ENCODE measurements around the gene GNA14.
A peak's percentile ranks its signal among the peaks of the same experiment; 100 is the strongest.
"Not testable (repeated sequence)": the region's sequence is repeated elsewhere in the genome, so short reads cannot be mapped to it uniquely, and the experiment has no call there.

GNA14 gene

DNA sequence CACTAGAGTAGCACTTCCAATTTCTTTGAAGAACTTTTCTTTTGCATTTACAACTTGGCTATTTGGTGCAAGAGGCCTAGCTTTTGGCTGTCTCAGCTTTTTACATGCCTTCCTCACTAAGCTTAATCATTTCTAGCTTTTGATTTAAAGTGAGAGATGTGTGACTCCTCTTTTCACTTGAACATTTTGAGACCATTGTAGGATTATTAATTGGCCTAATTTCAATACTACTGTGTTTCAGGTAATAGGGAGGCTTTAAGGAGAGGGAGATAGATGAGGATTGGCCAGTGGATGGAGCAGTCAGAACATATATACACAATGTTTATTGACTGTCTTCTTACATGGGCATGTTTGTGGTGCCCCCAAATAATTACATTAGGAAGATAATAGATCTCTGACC, 161.7 kb downstream of the GNA14 start:
- DNase-seq, result no peak

GRCh38 chr9:77475641-77476473, 172.3 kb downstream of the GNA14 start:
- peak; percentile 18 for DNase-seq

DNA sequence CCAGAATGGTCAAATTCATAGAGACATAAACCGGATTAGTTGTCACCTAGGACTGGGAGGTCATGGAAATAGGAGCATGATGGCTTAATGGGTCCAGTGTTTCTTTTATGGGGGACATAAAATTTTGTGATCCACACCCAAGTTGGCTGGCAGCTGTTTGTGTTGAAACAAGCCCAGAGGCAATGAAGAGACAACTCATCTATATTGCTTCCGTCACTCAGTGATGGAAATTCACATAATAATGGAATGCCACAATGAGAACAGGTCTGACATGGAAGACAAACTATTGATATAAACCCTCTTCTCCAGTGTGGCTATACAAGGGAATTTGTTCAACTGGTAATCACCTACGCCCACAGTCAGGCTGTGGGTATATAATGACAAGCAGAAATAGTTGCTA, 173.2 kb downstream of the GNA14 start:
- no peak for DNase-seq

DNA sequence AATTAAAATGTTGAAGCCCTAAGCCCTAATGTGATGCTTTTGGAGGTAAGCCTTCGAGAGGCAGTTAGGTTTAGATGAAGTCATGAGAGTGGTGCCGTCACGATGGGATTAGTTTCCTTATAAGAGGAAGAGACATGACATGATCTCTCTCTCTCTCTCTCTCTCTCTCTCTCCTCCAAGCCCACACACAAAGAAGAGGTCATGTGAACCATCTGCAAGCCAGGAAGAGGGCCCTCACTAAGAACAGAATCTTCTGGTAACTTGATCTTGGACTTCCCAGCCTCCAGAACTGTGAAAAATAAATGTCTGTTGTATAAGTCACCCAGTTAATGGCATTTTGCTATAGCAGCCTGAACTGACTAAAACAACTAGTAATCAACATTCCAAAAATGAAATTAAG, 175.5 kb downstream of the GNA14 start:
- DNase-seq, result no peak

GRCh38 chr9:77471572-77471971, 176.6 kb downstream of the GNA14 start:
- no peak for DNase-seq

GRCh38 chr9:77469515-77470231, 178.4 kb downstream of the GNA14 start:
- no peak for DNase-seq

DNA sequence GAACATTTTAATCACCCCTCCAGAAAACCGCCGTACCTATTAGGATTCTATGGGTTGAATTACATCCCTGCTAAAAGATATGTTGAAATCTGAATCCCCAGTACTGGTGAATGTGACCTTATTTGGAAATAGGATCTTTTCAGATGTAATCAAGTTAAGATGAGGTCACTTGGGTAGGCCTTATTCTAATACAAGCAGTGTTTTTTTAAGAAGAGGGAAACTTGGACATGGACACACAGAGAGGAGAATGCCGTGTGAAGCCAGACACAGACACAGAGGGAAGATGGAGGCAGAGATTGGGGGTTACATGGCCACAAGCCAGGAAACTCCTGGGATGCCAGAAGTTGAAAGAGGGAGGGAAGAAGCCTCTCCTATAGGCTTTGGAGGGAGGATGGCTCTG, 183.5 kb downstream of the GNA14 start:
- no peak for DNase-seq

DNA sequence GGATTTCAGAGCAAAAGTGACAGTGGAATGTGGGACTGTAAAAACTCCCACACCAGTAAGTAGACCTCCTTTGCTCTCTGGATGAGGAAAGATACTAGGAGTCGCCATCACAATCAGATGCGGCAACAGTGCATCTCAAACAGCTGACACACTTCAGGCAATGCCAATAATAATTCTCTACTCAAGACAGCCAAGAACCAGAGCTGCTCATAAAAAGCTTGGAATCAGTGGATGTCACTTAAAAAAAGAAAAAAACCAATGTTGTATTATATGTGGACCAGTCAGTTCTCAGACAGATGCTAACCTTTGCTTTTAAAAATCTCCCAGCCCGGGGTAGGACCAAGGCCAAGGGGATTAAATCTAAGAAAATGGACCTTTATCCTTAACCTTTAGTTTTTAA, 185.0 kb downstream of the GNA14 start:
- DNase-seq, result no peak

DNA sequence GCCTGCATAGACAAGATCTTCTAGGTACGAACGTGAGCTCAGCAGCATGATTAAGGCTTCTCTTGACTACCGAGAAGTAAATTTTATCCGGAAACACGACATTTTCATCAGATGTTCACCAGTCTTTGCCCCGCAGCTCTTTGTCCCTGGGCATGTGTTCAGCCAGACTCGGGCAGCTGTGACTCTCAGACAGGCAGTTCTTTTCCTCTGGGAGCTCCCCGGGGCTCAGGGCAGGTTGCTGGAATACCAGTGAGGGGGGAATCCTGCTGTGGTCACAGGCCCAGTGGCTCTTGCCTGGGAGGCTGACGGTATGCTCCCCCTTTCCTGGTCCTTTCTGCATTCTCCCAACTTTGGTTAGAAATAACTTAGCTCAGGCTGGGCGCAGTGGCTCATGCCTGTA, 186.1 kb downstream of the GNA14 start:
- DNase-seq, result no peak

DNA sequence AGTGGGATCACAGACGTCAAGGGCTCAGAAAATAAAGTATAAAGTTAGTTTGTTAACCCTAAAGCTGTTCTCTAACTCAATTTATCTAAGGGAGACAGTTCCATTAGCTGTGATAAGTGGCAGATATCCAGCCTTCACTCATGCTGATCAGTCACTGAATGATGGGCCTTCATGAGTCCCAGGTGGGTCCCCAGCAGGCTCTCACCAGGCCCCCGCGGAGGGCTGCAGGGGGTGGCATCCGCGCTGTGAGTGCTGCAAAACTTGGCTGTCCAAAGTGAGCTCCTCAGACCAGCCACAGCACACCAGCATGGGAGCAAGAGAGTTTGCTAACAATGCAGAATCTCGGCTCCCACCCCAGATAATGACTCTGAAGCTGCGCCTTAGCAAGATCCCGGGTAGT, 187.2 kb downstream of the GNA14 start:
- DNase-seq, result no peak

DNA sequence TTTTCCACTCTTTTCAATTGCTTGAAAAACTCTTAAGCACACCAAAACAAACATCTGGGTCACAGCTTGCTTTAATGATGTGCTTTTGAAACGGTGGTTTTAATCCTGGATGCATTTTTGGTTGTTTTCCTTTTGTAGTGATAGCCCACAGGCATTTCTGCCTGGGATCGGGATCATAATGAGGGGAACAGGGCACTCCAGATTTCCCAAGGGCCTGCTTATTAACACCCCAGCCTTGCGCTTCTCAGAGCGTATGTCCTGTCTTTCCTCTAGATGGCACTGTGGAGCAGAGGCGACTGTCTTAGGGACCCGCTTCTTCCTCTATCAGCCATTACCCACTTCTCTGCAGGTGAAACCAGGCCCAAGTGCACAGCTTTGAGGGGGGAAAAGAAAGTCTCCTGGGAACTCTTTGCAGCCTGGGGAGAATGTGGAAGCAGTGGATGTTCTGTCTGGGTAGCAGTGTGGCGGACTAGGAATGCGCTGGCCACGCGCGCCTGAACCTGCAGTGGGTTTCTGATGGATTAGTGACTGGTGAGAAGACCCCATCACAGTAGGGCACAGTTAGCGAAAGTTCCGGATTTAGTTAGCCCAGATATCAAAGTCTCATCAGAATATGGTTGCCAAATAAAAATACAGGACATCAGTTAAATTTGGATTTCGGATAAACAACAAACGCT, 190.1 kb downstream of the GNA14 start:
- DNase-seq, result peak; percentile 11

- DNase-seq, result peak; percentile 30
These were observed 191.2 kb downstream of the GNA14 start for GRCh38 chr9:77456829-77457437.

DNA sequence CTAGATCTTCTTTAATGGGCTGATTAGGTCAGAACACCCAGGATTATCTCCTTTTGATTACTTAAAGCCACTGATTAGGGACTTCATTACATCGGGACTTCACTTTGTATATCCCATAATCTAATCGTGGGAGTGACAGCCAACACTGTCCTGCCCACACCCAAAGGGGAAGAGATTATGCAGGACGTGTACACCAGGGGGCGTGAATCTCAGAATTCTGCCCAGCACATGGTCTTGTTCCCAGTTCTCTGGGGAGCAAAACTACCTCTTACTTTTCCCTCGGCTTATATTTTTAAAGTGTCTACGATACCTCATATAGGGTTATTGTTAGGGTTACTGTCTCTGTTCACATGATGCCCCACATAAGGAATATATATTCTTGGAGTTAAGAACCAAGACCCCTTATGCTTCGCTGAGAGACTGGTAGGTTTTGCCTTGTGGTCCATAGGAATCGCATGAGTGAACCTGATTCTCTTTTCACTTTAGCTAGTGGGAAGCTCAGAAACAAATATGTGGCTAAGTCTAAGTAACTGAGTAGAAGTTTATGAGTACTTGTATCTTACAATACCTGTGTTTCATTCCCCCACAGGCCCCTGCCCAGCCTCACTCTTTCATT, 192.7 kb downstream of the GNA14 start:
- DNase-seq, result no peak

DNA sequence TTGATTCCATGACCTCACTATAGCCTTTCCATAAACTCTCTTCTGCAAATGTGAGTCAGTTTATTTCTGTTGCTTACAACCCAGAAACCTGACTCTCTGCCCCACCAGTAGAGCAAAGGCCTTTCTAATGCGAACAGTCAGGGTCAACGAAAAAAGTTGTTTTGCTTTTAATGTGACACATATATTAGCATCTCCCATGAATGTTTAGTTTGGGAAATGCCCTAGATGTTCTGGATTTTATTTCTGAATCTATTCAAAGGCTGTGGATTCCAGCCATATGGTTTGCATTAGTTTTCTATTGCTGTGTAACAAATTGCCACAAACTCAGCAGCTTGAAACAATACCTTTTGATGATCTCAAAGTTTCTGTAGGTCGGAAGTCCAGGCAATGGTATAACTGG, 193.5 kb downstream of the GNA14 start:
- no peak for DNase-seq

DNA sequence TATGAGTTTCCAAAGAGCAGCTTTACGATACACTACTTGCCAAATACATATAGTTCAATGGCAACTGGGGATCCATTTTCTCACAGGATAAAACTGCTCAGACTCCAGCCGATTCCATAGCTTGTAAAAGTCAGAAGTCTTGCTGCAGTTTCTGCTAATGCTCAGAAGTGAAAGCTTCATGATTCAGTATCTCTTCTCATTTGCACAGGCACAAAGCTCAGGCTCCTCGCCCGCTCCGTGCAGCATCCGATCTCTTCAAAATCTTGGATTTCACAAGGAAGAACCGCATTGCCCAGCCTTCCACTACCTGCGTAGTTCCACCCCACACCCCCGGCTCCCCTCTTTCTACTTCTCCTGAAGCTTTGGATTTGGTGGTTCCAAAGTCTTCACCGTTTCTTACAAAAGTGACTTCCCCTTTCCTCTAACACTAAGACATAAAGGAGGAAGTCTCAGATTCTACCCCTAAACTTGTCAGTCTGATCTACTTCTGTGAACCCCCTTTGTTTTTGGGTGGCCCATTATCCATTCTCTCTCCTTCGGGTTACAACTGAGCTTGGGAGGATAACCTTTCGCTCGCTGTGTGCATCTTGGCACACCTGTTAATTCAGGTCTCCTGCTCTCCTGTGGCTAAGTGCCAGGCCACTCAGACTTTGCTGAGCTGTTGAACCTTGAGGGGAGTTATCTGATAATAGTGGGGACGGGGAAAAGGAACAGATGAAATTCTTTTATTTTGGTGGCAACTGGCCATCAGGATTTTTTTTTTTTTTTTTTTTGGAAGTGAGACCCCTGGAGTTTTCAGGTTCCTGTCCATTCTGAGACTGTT, 194.1 kb downstream of the GNA14 start:
- no peak for DNase-seq

DNA sequence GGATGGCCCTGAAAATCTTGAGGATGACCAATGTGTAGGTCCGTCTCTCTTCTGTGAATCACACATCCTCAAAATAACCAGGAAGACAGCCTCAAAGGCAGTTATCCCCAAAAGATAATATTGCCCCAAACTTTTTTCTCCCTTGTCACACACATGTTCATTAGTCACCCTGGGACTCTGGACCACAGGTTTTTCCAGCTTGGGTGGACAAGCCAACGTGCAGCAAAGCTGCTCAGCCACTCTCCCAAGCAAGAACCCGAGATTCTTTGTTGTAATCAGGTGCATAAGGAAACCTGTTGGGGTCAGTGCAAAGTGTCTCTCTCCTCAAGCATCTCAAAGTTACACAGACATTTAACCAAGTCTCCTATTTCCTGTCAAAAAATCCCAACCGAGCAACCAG, 196.6 kb downstream of the GNA14 start:
- DNase-seq, result no peak

- no peak for DNase-seq
These were observed 198.0 kb downstream of the GNA14 start for GRCh38 chr9:77450085-77450475.

DNA sequence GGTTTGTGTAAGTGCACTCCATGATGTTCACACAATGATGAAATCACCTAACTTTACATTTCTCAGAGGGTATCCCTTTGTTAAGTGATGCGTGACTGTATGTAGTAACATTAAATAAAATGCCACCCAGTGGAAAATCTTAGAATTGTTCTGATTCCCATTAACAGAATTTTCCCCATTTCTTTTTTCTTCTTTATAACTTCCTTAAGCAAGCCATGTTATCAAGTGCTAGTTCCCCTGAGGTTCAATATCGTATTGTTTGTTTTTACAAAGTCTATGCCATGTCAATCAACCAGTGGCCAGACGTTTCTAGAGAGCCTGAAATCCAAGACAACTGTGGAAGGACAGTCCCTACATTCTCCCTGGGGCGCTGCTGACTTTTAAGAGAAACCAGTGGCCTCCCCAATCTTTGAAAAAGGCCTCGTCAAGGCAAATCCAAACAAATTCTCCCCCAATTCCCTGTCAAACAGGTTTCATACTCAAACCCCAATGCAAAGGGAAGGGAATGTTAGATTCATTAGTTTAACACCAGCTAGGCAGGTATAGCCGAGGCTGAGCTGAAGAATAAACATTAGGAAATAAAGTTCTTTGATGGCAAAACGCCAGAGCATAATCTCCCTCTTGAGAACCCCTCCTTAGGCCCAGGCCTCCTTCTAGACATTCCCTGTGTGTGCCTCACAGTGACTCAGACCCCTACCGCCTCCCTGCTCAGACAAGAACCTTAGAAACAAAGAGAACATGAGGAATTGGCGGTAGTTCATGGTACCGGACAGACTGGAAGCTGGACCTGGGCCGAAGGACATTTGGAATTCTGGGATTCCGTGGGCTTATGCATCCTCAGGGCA, 198.7 kb downstream of the GNA14 start:
- no peak for DNase-seq

GRCh38 chr9:77447646-77448045, 200.5 kb downstream of the GNA14 start:
- DNase-seq, result no peak

DNA sequence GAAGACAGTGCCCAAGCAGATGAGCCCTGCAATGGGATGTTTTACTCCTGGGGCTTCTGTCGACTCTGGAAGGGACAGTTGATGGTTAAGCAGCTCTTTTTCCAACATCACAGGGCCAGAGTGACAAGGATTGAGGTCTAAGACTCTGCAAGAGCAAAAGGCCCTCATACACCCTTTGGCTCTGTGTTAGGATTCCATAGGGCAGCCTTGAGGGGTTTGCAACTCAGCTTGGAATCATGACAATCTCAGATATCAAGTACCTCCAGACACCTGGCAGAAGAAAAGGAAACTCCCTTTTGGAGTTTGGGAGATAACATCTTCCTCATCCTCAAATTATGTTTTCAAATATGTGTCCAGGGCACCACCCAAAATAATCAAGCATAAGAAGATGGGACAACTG, 205.7 kb downstream of the GNA14 start:
- no peak for DNase-seq

DNA sequence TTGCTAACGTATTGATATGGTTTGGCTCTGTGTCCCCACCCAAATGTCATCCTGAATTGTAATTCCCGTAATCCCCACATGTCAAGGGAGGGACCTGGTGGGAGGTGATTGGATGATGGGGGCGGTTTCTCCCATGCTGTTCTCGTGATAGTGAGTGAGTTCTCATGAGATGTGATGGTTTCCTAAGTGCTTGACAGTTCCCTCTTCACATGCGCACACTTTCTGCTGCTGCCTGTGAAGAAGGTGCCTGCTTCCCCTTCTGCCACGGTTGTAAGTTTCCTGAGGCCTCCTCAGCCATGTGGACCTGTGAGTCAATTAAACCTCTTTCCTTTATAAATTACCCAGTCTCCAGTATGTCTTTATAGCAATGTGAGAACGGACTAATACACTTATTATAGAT, 207.0 kb downstream of the GNA14 start:
- not testable (repeated sequence) for DNase-seq

Data from NK-92 treated with Interleukin-12 subunit alpha and Interleukin-12 subunit beta, amount 100 ng/mL, for 24 hours (cell line).